ENCODE results near the gene ATAT1.

- TF ChIP-seq CTCF (IDR thresholded peaks at IDR 0.05; ENCODE audit: insufficient read depth, low read length, poor library complexity, severe bottlenecking) (no peak), EZH2phosphoT487 (conservative IDR thresholded peaks at IDR 0.05; ENCODE audit: low read length) (no peak)
Observed at GRCh38 chr6:30614843-30615218, 11.8 kb upstream of the ATAT1 start.

Data from SU-DHL-6 (cell line).